COLO829 (cell line): ENCODE results near the gene PCDHB8.
"Not testable (repeated sequence)": the region's sequence is repeated elsewhere in the genome, so short reads cannot be mapped to it uniquely, and the experiment has no call there.

Experiments
- DNase-seq: peaks from one replicate; pipeline ENCODE4 v3.0.0; 2012; ENCODE audit warnings: low spot score

Gene PCDHB8

GRCh38 chr5:141177577-141178191 is at the start of gene PCDHB8:
PCDHB8 (plus strand) TSS chr5:141177790; CDS start chr5:141178035, 245 bp downstream.
- not testable (repeated sequence) for DNase-seq

- DNase-seq = peak; percentile 28
Observed at GRCh38 chr5:141135030-141135717, 42.4 kb upstream of the PCDHB8 start, which contains the start of gene PCDHB5. PCDHB5 (plus strand) TSS chr5:141135206; CDS start chr5:141135435, 229 bp downstream.

- DNase-seq = no peak
Observed at GRCh38 chr5:141135718-141136266, 41.8 kb upstream of the PCDHB8 start.

- not testable (repeated sequence) for DNase-seq
Observed at GRCh38 chr5:141137346-141137745, 40.2 kb upstream of the PCDHB8 start.

- peak; percentile 51 for DNase-seq
Observed at GRCh38 chr5:141149812-141150211, 27.8 kb upstream of the PCDHB8 start, which contains the start of gene PCDHB6. PCDHB6 (plus strand) TSS chr5:141150057; CDS start chr5:141150258, 201 bp downstream.

GRCh38 chr5:141150224-141150992 is 27.2 kb upstream of the PCDHB8 start:
- DNase-seq = no peak

- no peak for DNase-seq
Observed at GRCh38 chr5:141150993-141151325, 26.6 kb upstream of the PCDHB8 start.

- not testable (repeated sequence) for DNase-seq
Observed at GRCh38 chr5:141151632-141152031, 26.0 kb upstream of the PCDHB8 start.

- not testable (repeated sequence) for DNase-seq
Observed at GRCh38 chr5:141152096-141152495, 25.5 kb upstream of the PCDHB8 start.

GRCh38 chr5:141155540-141156374 is 21.8 kb upstream of the PCDHB8 start:
- peak; percentile 13 for DNase-seq

- DNase-seq = not testable (repeated sequence)
Observed at GRCh38 chr5:141157356-141157755, 20.2 kb upstream of the PCDHB8 start.

- not testable (repeated sequence) for DNase-seq
Observed at GRCh38 chr5:141157901-141158300, 19.7 kb upstream of the PCDHB8 start.

- DNase-seq = peak; percentile 45
Observed at GRCh38 chr5:141172381-141173204, 5.0 kb upstream of the PCDHB8 start, which contains the start of gene PCDHB7. PCDHB7 (plus strand) TSS chr5:141172644; CDS start chr5:141172836, 192 bp downstream.

GRCh38 chr5:141174291-141175104 is 3.1 kb upstream of the PCDHB8 start:
- not testable (repeated sequence) for DNase-seq

- DNase-seq = no peak
Observed at GRCh38 chr5:141175933-141176332, 1.7 kb upstream of the PCDHB8 start.

- DNase-seq = not testable (repeated sequence)
Observed at GRCh38 chr5:141179371-141179770, 1.8 kb downstream of the PCDHB8 start.

GRCh38 chr5:141179876-141180275 is 2.3 kb downstream of the PCDHB8 start:
- not testable (repeated sequence) for DNase-seq

GRCh38 chr5:141180313-141180712 is 2.7 kb downstream of the PCDHB8 start:
- DNase-seq = no peak

GRCh38 chr5:141182248-141182647 is 4.7 kb downstream of the PCDHB8 start, which contains the start of gene PCDHB16:
PCDHB16 (plus strand) TSS chr5:141182387; CDS start chr5:141182560, 173 bp downstream.
- DNase-seq = peak; percentile 55
